Activated T-cell treated with anti-CD3 and anti-CD28 coated beads, Interleukin-2, amount 50 U/mL, for 48 hours (primary cell): ENCODE measurements around the gene KLK15.

Experiments
- DNase-seq, 2 experiments: peaks; one replicate each; pipeline ENCODE4 v3.0.0-alpha.2; 2020

KLK15 gene

GRCh38 chr19:50843205-50843604 lies 9.8 kb upstream of the KLK15 start:
- no peak for DNase-seq

- DNase-seq, result no peak
Observed at GRCh38 chr19:50842130-50842529, 8.8 kb upstream of the KLK15 start.

GRCh38 chr19:50839712-50840655 lies 6.6 kb upstream of the KLK15 start:
- no peak for DNase-seq

DNA sequence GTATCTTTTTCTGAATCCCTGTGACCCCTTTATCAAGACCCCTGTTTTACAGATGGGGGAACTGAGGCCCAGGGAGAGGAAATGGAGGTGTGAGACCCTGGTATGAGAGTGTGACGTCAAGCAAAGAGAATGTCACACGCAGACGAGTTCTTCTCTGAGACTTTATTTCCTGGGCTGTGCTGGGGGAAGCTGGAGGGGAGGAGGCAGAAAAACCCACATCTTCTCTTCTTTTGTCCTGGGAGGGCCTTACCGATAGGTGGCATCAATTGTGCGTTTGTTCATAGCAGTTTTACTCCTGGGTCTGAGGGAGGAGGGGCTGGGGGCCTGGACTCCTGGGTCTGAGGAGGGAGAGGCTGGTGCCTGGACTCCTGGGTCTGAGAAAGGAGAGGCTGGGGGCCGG lies 4.9 kb upstream of the KLK15 start:
- no peak for DNase-seq

- no peak for DNase-seq
Observed at GRCh38 chr19:50837300-50837699, 3.9 kb upstream of the KLK15 start.

GRCh38 chr19:50836543-50837195 lies 3.3 kb upstream of the KLK15 start:
- no peak for DNase-seq

DNA sequence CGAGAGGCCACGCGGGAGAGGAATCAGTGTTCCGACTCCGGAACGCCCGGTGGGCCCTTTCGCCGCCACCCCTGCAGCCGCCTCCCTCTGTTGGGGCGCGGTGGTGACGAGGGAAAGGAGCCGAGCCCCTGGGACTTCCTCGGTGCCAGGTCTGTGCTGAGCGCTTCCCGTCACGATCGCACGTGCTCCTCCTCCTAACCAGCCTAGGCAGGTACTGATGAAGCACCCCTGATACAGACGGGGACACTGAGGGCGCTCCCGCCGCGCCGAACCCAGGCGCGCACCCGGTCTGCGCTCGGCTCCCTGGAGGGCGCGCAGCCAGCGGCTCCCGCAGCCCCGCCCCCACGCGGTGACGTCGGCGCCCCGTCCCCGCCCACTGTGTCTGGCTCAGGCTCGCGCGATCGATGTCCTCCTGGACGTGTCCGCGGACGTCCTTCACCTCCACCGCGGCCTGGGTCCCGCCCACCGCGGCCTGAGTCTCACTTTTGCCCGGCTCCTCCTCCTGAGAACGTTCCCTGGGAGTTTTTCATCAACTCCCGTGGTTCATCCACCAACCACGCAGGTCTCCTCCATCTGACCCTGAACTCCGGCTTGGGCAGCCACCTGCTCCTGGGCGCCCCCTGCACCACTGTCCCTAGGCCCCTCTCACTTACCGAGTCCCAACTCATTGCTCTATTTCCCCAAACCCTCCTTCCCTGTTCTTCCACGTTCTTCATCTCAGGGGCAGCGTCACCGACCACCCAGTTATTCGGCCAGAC lies 2.6 kb upstream of the KLK15 start:
- DNase-seq, result peak; percentile 83 to 87

- DNase-seq, result no peak
Observed at GRCh38 chr19:50835103-50835784, 1.9 kb upstream of the KLK15 start.

DNA sequence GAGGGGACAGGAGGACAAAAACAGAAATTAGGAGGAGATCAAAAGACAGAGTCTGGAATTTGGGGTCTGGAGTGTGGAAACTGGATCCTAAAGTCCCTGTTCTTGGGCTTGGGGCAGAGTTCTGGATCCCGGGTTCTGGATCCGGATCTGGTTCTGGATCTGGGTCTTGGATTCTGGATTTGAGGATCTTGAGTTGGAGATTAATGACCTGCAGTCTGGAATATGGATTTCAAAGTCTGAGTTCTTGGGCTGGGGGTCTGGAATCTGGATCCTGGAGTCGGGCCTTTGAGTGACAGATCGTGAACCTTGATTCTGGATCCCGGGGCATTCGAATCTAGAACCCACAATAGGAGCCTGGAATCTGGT lies 411 bp upstream of the KLK15 start:
- DNase-seq, result no peak

DNA sequence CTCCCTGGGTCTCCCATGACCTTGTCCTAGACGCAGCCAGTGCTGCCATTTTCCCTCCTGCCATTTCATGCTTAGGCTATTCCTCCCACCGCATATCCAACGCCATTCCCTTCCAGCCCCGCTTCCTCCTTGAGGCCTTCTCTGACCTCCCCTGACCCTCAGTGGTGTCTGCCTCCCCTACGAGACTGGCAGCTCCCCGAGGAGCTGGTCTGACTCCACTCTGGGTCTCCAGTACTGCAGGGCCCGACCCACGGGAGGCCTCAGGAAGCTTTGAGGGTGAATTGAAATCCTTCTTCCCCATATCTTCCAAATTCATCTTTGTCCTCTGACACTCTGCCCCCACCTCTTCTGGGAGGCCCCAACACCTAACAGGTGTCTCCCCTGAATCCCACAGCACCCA lies 708 bp downstream of the KLK15 start:
- no peak for DNase-seq

DNA sequence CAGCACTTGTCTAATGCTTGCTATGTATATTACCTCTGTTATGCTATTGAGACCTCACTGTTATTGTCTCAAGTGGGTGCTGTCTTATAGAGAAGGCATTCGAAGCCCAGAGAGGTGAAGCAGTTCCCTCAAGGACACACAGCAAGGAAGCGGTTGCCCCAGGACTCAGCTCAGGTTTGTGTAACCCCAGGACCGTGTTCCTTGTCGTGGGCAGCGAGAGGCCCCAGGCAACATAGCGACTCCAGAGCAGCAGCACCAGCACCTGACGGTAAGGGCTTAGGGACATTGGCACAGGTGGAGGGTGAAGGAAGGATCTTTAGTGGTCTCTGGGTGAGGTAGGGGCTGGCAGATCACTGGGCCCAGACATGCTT lies 2.4 kb downstream of the KLK15 start:
- no peak for DNase-seq

GRCh38 chr19:50830266-50831025 lies 2.9 kb downstream of the KLK15 start:
- no peak for DNase-seq

DNA sequence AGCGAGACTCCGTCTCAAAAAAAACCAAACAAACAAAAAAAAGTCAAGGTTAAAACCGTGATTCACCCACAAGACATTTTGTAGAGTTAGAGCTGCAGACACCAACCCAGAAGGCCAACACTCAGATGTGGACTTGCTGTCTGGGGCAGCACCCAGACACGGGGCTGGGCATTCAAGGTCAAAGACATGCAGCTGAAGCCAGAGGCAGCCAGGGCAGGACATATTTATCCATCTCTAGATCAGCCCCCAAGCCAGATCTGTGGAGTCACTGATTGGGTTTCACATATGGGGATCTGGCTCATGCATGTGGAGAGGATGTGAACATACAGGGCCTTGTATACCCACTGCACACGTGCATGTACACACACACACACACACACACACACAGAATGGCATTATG lies 3.6 kb downstream of the KLK15 start:
- DNase-seq, result no peak

DNA sequence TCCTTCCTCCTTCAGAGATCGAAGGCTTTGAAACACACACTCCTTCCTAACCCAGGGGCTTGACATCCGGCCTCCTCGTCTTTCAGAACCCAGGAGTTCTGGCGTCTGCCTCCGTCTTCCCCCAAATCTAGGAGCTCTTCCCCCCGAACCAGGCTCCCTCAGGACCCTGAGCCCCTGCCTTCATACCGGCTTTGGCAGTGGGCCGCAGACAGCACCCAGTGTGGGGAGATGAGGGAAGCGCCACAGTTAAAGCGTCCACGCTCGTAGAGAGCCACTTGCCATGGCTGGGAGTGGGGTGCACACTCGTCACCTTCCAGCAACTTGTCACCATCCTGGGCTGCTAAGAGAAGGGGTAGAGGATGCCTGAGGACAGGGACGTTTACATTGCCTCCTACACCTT lies 5.9 kb downstream of the KLK15 start:
- DNase-seq, result no peak

DNA sequence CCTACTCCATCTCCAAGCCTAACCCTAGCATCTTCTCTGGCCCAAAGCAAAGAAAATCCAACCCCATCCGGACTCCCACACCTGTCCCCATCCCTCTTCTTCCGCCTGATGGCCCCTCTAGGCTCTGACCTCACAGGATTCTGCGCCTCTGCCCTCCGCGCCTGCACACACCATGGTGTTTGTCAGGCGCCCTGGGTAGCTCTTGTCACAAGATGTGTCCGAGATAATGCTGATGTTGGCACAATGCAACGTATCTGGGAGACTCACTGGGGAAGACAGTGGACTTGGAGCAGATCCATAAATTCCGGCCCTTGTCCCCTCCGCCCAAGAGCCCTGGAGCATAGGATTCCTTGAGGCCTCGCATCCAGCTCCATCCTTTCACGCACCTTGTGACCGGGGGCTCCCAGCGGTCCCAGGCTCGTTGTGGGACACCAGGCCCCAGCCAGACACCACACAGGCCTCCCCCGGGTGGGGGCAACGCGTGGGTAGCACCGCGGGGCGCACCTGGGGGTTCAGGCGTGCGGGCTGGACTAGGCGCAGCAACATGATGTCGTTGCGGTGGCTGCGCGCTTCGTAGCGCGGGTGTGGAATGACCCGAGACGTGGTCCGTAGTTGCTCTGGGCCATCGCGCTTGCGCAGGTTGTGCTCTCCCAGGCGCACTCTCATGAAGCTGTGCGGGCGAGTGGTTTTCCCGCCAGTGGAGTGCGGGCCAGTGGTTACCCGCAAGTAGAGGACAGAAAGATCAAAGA lies 6.7 kb downstream of the KLK15 start:
- no peak for DNase-seq

- DNase-seq, result no peak
Observed at GRCh38 chr19:50823389-50824042, 9.9 kb downstream of the KLK15 start, which contains the start of gene KLK1. KLK1 (minus strand) TSS chr19:50823787; CDS start chr19:50823748, 39 bp downstream.

GRCh38 chr19:50822661-50823208 lies 10.6 kb downstream of the KLK15 start:
- no peak for DNase-seq

- no peak for DNase-seq
Observed at GRCh38 chr19:50821622-50822021, 11.8 kb downstream of the KLK15 start.

- no peak for DNase-seq
Observed at GRCh38 chr19:50821248-50821612, 12.1 kb downstream of the KLK15 start.

DNA sequence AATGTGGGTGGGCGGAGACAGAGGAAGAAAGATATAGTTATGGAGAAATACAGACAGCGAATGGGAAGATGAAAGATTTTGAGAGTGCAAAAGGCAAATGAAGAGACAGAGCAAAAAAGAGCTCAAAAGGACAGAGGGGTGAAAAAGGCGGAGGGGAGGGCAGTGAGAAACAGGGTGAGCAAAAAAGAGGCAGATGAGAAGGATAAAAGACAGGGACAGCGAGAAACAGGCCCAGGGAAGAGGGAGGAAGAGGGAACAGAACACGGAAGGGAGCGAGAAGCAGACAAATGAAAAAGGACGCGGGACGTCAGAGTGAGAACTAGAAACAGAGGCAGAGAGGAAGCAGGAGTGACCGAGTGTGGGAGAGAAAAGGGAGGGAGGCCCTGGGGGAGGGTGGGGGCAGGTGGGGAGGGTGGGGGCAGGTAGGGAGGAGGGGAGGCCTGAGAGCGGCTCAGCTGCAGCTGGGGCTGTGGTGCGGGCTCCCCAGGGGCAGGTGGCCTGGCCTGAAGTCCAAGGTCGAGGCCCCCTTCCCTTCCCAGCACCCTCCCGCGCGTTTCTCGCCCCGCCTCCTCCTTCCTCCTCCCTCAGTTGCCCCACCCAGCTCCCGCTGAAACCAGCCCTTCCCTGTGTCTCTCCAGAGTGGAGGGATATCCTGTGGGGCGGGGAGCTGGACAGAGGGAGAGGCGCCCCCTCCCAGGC lies 12.7 kb downstream of the KLK15 start:
- DNase-seq, result no peak
